Right atrium auricular region (tissue), 2 donors: Measurements from ENCODE around the gene MAB21L3. TPM values are rescaled to one million over a fixed set of nuclear protein-coding genes. Genes with fewer than 3 reads are reported as not detected.

Experiments used
- DNase-seq: peaks from one replicate; pipeline ENCODE4 v3.0.0-alpha.2; 2019; ENCODE audit warnings: low spot score
- H3K27ac ChIP-seq, 2 donors: fragments of 200-600 bp; sonication (generic); 1 replicate in 1 of 2; 2 replicates in 1 of 2; pipeline ENCODE4 v1.5.1; 2016 to 2019
- H3K27me3 ChIP-seq, 2 donors: fragments of 200-600 bp; sonication (generic); one replicate each; pipeline versions ENCODE4 v1.5.1 to v1.6.0; 2017 to 2019
- H3K36me3 ChIP-seq: fragments of 200-600 bp; sonication (generic); one replicate; pipeline ENCODE4 v1.5.1; 2016
- H3K4me1 ChIP-seq, 2 donors: fragments of 200-600 bp; sonication (generic); one replicate each; pipeline versions ENCODE4 v1.5.1 to v1.6.0; 2017 to 2019
- H3K4me3 ChIP-seq, 2 donors: fragments of 200-600 bp; sonication (generic); 1 replicate in 1 of 2; 2 replicates in 1 of 2; pipeline ENCODE4 v1.5.1; 2017 to 2019; ENCODE audit warnings: mild to moderate bottlenecking in 1 of 2, moderate library complexity in 1 of 2
- H3K9me3 ChIP-seq, 2 donors: fragments of 200-600 bp; sonication (generic); one replicate each; pipeline ENCODE4 v1.5.1; 2019
- CTCF ChIP-seq, 2 donors: fragments of 200-600 bp; sonication (generic); IDR thresholded peaks; one replicate each; pipeline ENCODE4 v1.5.1; 2019; ENCODE audit warnings: antibody characterized with exemption in 2 of 2
- total RNA-seq, 2 donors: library from RNA; depleted of rRNA; stranded (reverse); fragments of >200 nt; gene quantifications; one replicate each; pipeline ENCODE4 v1.1.0, GENCODE V29; 2016

MAB21L3 gene
- total RNA-seq, 2 donors from 2014 or later = not detected

GRCh38 chr1:116172666-116173065 is 61.5 kb downstream of the MAB21L3 start:
- no peaks in the 10 kb centered on the region for H3K27me3 ChIP-seq
- TF ChIP-seq CTCF (IDR thresholded peaks at IDR 0.05) = no peak

GRCh38 chr1:116175611-116176010 is 64.4 kb downstream of the MAB21L3 start:
- H3K36me3 ChIP-seq = no peaks in the 10 kb centered on the region
- H3K4me1 ChIP-seq = no peaks in the 10 kb centered on the region
- DNase-seq = no peak
- TF ChIP-seq CTCF (IDR thresholded peaks at IDR 0.05) = no peak
- H3K9me3 ChIP-seq = no peaks in the 10 kb centered on the region
- H3K27me3 ChIP-seq = no peaks in the 10 kb centered on the region
- no peak overlapping the region for H3K27ac ChIP-seq
- H3K4me3 ChIP-seq = no peak overlapping the region

More at GRCh38 chr1:116172666-116173065, 61.5 kb downstream of the MAB21L3 start:
- DNase-seq = no peak
- Histone ChIP-seq H3K4me1 (peaks cover 0 to 12% of the 10 kb centered on the region in 2 donors), H3K9me3 (no peaks in the 10 kb centered on the region), H3K4me3 (no peak overlapping the region), H3K36me3 (no peaks in the 10 kb centered on the region), H3K27ac (no peak overlapping the region)

- no peak for TF ChIP-seq CTCF (IDR thresholded peaks at IDR 0.05)
- Histone ChIP-seq H3K36me3 (no peaks in the 10 kb centered on the region), H3K4me1 (no peaks in the 10 kb centered on the region), H3K4me3 (no peak overlapping the region), H3K27me3 (no peaks in the 10 kb centered on the region), H3K27ac (no peak overlapping the region), H3K9me3 (no peaks in the 10 kb centered on the region)
- no peak for DNase-seq
Observed at GRCh38 chr1:116176306-116176789, 65.1 kb downstream of the MAB21L3 start.

GRCh38 chr1:116177861-116178260 is 66.7 kb downstream of the MAB21L3 start:
- Histone ChIP-seq H3K9me3 (no peaks in the 10 kb centered on the region), H3K4me3 (no peak overlapping the region), H3K36me3 (no peaks in the 10 kb centered on the region), H3K27me3 (no peaks in the 10 kb centered on the region), H3K4me1 (no peaks in the 10 kb centered on the region), H3K27ac (no peak overlapping the region)
- DNase-seq = no peak
- no peak for TF ChIP-seq CTCF (IDR thresholded peaks at IDR 0.05)

- H3K27ac ChIP-seq = no peak overlapping the region
- no peak overlapping the region for H3K4me3 ChIP-seq
- no peak for TF ChIP-seq CTCF (IDR thresholded peaks at IDR 0.05)
- H3K27me3 ChIP-seq = no peaks in the 10 kb centered on the region
- no peaks in the 10 kb centered on the region for H3K36me3 ChIP-seq
- H3K9me3 ChIP-seq = no peaks in the 10 kb centered on the region
- no peaks in the 10 kb centered on the region for H3K4me1 ChIP-seq
- DNase-seq = no peak
Observed at GRCh38 chr1:116178837-116179236, 67.6 kb downstream of the MAB21L3 start.

- H3K27me3 ChIP-seq = no peaks in the 10 kb centered on the region
- no peak overlapping the region for H3K27ac ChIP-seq
- H3K4me1 ChIP-seq = no peaks in the 10 kb centered on the region
- no peak for DNase-seq
- no peaks in the 10 kb centered on the region for H3K9me3 ChIP-seq
- TF ChIP-seq CTCF (IDR thresholded peaks at IDR 0.05) = no peak
- no peak overlapping the region for H3K4me3 ChIP-seq
- no peaks in the 10 kb centered on the region for H3K36me3 ChIP-seq
Observed at GRCh38 chr1:116179419-116179818, 68.2 kb downstream of the MAB21L3 start.
